UCSD-AML1 (cell line): ENCODE data around the gene PSMC5.
"Not testable (repeated sequence)": the region's sequence is repeated elsewhere in the genome, so short reads cannot be mapped to it uniquely, and the experiment has no call there.

ENCODE experiments used
- DNase-seq: peaks from one replicate; lab custom pipeline; 2025; ENCODE audit not compliant: unreplicated experiment; lab: John Stamatoyannopoulos, UW

Gene PSMC5

GRCh38 chr17:63838631-63839171 lies 11.5 kb downstream of the PSMC5 start:
- DNase-seq: no peak

GRCh38 chr17:63840591-63841349 lies 13.5 kb downstream of the PSMC5 start:
- DNase-seq: no peak

GRCh38 chr17:63841350-63842172 lies 14.3 kb downstream of the PSMC5 start:
- peak; percentile 56 for DNase-seq

GRCh38 chr17:63842173-63842539 lies 14.9 kb downstream of the PSMC5 start:
- peak; percentile 59 for DNase-seq

GRCh38 chr17:63842540-63843386 lies 15.5 kb downstream of the PSMC5 start, which contains the start of gene SMARCD2:
Gene SMARCD2, minus strand, starts transcription at chr17:63842685. Its CDS starts 11 bp downstream, at chr17:63842674.
- peak; percentile 100 for DNase-seq

- peak; percentile 52 for DNase-seq
These were observed 16.2 kb downstream of the PSMC5 start for GRCh38 chr17:63843387-63843888.

- no peak for DNase-seq
These were observed 16.9 kb downstream of the PSMC5 start for GRCh38 chr17:63843910-63844677.

GRCh38 chr17:63845509-63845908 lies 18.3 kb downstream of the PSMC5 start:
- no peak for DNase-seq

- DNase-seq: no peak
These were observed 20.5 kb downstream of the PSMC5 start for GRCh38 chr17:63847525-63848249.

- peak; percentile 82 for DNase-seq
These were observed 21.8 kb downstream of the PSMC5 start for GRCh38 chr17:63848834-63849689.

GRCh38 chr17:63850401-63850800 lies 23.2 kb downstream of the PSMC5 start:
- no peak for DNase-seq

GRCh38 chr17:63853260-63853659 lies 26.0 kb downstream of the PSMC5 start:
- DNase-seq: no peak

GRCh38 chr17:63854709-63855108 lies 27.5 kb downstream of the PSMC5 start:
- DNase-seq: no peak

GRCh38 chr17:63855185-63855584 lies 28.0 kb downstream of the PSMC5 start:
- DNase-seq: no peak

GRCh38 chr17:63856425-63856824 lies 29.2 kb downstream of the PSMC5 start:
- not testable (repeated sequence) for DNase-seq

GRCh38 chr17:63859257-63859656 lies 32.0 kb downstream of the PSMC5 start:
- no peak for DNase-seq

GRCh38 chr17:63866625-63867024 lies 39.4 kb downstream of the PSMC5 start:
- not testable (repeated sequence) for DNase-seq
